Naive thymus-derived CD4-positive, alpha-beta T cell (primary cell): ENCODE results near the gene AJAP1. TPM values are rescaled to one million over a fixed set of nuclear protein-coding genes. Genes with fewer than 3 reads are reported as not detected.

ENCODE experiments used
- ATAC-seq: fragments of 150-1000 bp; cut with Tn5 transposase; 2 replicates; pipeline ENCODE4 v1.10.0; 2021; ENCODE audit warnings: mild to moderate bottlenecking, moderate library complexity
- CTCF ChIA-PET: fragments of 350-600 bp; sonication (Branson Sonifier 250); formaldehyde crosslinking; loops from one replicate; lab custom pipeline; 2021; ENCODE audit warnings: antibody characterized with exemption; lab: Charles Lee
- POLR2A ChIA-PET: fragments of 350-600 bp; sonication (Branson Sonifier 250); formaldehyde crosslinking; loops from one replicate; lab custom pipeline; 2021; ENCODE audit warnings: antibody characterized with exemption, inconsistent platforms; lab: Charles Lee
- DNase-seq, 9 donors: peaks; one replicate each; pipeline versions ENCODE4 v3.0.0 to v3.0.0-alpha.2; 2020 to 2022; ENCODE audit warnings: mixed read lengths in 1 of 9
- H3K27ac ChIP-seq: one replicate; pipeline ENCODE4 v1.7.0; 2013; ENCODE audit warnings: mild to moderate bottlenecking, low read depth, low read length, moderate library complexity
- H3K27me3 ChIP-seq, 2 donors: one replicate each; pipeline ENCODE4 v1.7.0; 2013; ENCODE audit warnings: low read length in 2 of 2, mild to moderate bottlenecking in 2 of 2, moderate library complexity in 2 of 2; ENCODE audit not compliant: control insufficient read depth in 2 of 2, insufficient read depth in 2 of 2
- H3K36me3 ChIP-seq, 3 experiments: 1 replicate in 2 of 3; 2 replicates in 1 of 3; pipeline ENCODE4 v1.7.0; 2013; ENCODE audit warnings: low read length in 3 of 3, mild to moderate bottlenecking in 3 of 3, moderate library complexity in 1 of 3; ENCODE audit not compliant: insufficient read depth in 3 of 3, control insufficient read depth in 2 of 3
- H3K4me1 ChIP-seq, 2 donors: one replicate each; pipeline ENCODE4 v1.7.0; 2013; ENCODE audit warnings: low read length in 2 of 2, mild to moderate bottlenecking in 2 of 2, moderate library complexity in 1 of 2; ENCODE audit not compliant: control insufficient read depth in 2 of 2, insufficient read depth in 2 of 2
- H3K4me3 ChIP-seq: 2 replicates; pipeline ENCODE4 v1.7.0; 2013; ENCODE audit warnings: mild to moderate bottlenecking, low read length
- H3K9me3 ChIP-seq, 3 experiments: 1 replicate in 2 of 3; 2 replicates in 1 of 3; pipeline ENCODE4 v1.7.0; 2013; ENCODE audit warnings: low read length in 3 of 3; ENCODE audit not compliant: control insufficient read depth in 2 of 3
- H3K27ac Mint-ChIP-seq, 9 donors: one replicate each; pipeline ENCODE4 v1.8.0; 2020 to 2022; ENCODE audit warnings: mixed read lengths in 9 of 9, mild to moderate bottlenecking in 8 of 9, moderate library complexity in 5 of 9, inconsistent platforms in 2 of 9
- H3K27me3 Mint-ChIP-seq, 5 donors: one replicate each; pipeline ENCODE4 v1.8.0; 2021 to 2022; ENCODE audit warnings: mixed read lengths in 5 of 5, mild to moderate bottlenecking in 1 of 5
- H3K36me3 Mint-ChIP-seq, 5 donors: one replicate each; pipeline ENCODE4 v1.8.0; 2020 to 2022; ENCODE audit warnings: mixed read lengths in 5 of 5, mild to moderate bottlenecking in 3 of 5, inconsistent platforms in 1 of 5
- H3K4me1 Mint-ChIP-seq, 7 donors: one replicate each; pipeline ENCODE4 v1.8.0; 2020 to 2022; ENCODE audit warnings: mixed read lengths in 7 of 7, mild to moderate bottlenecking in 3 of 7, inconsistent platforms in 1 of 7
- H3K4me3 Mint-ChIP-seq, 10 donors: one replicate each; pipeline ENCODE4 v1.8.0; 2020 to 2022; ENCODE audit warnings: mild to moderate bottlenecking in 10 of 10, mixed read lengths in 10 of 10, moderate library complexity in 6 of 10, inconsistent platforms in 2 of 10
- H3K9me3 Mint-ChIP-seq, 11 donors: one replicate each; pipeline ENCODE4 v1.8.0; 2020 to 2022; ENCODE audit warnings: mixed read lengths in 11 of 11, mild to moderate bottlenecking in 4 of 11, inconsistent platforms in 1 of 11, moderate library complexity in 1 of 11
- intact Hi-C, 2 donors: fragments of 100-400 bp; cut with micrococcal nuclease; formaldehyde crosslinking; loops; one replicate each; pipeline ENCODE4 v1.15.1; 2023
- polyA plus RNA-seq, 2 donors: library from polyadenylated mRNA; unstranded; fragments of 300-500 nt; fragmentation: Illumina TruSeq; gene quantifications; one replicate each; pipeline ENCODE4 v1.2.3, GENCODE V29; 2021
- total RNA-seq, 6 experiments: library from RNA in 5 of 6; stranded (reverse) in 5 of 6; gene quantifications; 1 replicate in 5 of 6; 2 replicates in 1 of 6; pipeline ENCODE4 v1.2.3 and lab custom pipeline; 2021 to 2026

The AJAP1 gene
- total and polyA plus RNA-seq, 7 experiments from 2014 or later: 0.09 to 2.4 (median 0.82) TPM; not detected in 1

DNA sequence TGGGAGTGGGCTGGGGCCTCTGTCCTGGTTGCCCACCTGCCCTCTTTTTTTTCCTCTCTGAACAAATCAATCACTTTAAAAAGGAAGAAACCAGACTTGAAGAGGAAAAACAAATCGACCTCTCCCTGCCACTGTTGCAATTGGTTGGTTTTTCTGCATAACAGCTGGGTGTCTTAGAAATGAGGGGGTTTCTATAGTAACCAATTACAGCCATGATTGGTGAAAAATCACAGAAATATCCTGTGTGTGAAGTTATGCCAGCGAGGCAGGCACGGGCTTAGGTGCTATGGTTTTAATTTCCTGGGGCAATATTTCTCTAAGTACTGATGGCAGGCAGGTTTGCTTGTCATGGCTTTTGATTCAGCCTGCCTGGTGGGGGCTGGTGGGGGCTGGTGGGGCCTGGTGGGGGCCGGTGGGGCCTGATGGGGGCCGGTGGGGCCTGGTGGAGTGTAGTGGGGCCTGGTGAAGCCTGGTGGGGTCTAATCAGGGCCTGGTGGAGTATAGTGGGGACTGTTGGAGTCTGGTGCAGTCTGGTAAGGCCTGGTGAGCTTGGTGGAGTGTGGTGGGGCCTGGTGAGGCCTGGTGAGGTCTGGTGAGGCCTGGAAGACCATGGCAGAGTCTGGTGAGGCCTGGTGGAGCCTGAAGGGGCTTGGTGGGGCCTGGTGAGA is 54.6 kb downstream of the AJAP1 start:
- peaks cover 0 to 3% of the 10 kb centered on the region in 2 donors for H3K4me1 ChIP-seq
- ATAC-seq (peak; percentile 40), DNase-seq (peak in 2 of 9 donors; percentile 8 to 9)
- ChIA-PET CTCF (no interaction called here), POLR2A (no interaction called here)
- peak overlapping the region in 4 of 9 donors; percentile 51 to 88 (median 70) for H3K27ac Mint-ChIP-seq
- no peaks in the 10 kb centered on the region for H3K36me3 Mint-ChIP-seq
- H3K4me1 Mint-ChIP-seq: peaks cover 3 to 15% (median 10%) of the 10 kb centered on the region in 7 donors
- no peak overlapping the region for H3K27ac ChIP-seq
- peaks cover 0 to 2% (median 0%) of the 10 kb centered on the region in 11 donors for H3K9me3 Mint-ChIP-seq
- no peaks in the 10 kb centered on the region for H3K27me3 ChIP-seq
- H3K27me3 Mint-ChIP-seq: peaks cover 16 to 34% (median 23%) of the 10 kb centered on the region in 5 donors
- intact Hi-C loops: no loop called here
- no peak overlapping the region for H3K4me3 Mint-ChIP-seq
- no peak overlapping the region for H3K4me3 ChIP-seq
- H3K9me3 ChIP-seq: no peaks in the 10 kb centered on the region
- H3K36me3 ChIP-seq: no peaks in the 10 kb centered on the region

DNA sequence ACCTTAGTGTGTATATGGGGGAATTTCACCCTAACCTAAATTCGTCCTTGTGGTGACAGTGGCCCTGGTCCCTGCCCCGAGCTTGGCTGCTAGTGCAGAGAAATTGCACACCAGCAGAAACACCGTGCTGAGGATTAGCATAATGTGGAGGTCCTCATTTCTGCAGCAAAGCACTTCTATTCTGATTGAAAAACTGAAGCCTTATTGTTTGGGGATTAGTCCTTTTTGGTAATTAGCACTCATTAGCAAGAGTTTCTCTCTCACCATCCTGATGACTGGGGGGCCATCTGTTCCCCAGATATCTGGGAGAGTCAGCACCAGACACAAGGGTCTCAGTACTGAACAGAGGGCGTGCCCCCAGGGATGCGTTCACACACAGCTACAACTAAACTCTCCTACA is 55.2 kb downstream of the AJAP1 start:
- CTCF ChIA-PET: no interaction called here
- no peak overlapping the region for H3K4me3 ChIP-seq
- POLR2A ChIA-PET: no interaction called here
- H3K36me3 ChIP-seq: no peaks in the 10 kb centered on the region
- H3K9me3 ChIP-seq: no peaks in the 10 kb centered on the region
- Mint-ChIP-seq H3K27me3 (peaks cover 17 to 34% (median 22%) of the 10 kb centered on the region in 5 donors), H3K27ac (peak overlapping the region in 2 of 9 donors; percentile 26 to 54), H3K36me3 (no peaks in the 10 kb centered on the region), H3K9me3 (peaks cover 0 to 6% (median 0%) of the 10 kb centered on the region in 11 donors), H3K4me1 (peaks cover 3 to 15% (median 10%) of the 10 kb centered on the region in 7 donors), H3K4me3 (peak overlapping the region in 2 of 10 donors; percentile 7 to 72)
- ATAC-seq (no peak), DNase-seq (no peak)
- intact Hi-C loops: no loop called here
- no peaks in the 10 kb centered on the region for H3K27me3 ChIP-seq
- H3K27ac ChIP-seq: no peak overlapping the region
- H3K4me1 ChIP-seq: peaks cover 0 to 3% of the 10 kb centered on the region in 2 donors

DNA sequence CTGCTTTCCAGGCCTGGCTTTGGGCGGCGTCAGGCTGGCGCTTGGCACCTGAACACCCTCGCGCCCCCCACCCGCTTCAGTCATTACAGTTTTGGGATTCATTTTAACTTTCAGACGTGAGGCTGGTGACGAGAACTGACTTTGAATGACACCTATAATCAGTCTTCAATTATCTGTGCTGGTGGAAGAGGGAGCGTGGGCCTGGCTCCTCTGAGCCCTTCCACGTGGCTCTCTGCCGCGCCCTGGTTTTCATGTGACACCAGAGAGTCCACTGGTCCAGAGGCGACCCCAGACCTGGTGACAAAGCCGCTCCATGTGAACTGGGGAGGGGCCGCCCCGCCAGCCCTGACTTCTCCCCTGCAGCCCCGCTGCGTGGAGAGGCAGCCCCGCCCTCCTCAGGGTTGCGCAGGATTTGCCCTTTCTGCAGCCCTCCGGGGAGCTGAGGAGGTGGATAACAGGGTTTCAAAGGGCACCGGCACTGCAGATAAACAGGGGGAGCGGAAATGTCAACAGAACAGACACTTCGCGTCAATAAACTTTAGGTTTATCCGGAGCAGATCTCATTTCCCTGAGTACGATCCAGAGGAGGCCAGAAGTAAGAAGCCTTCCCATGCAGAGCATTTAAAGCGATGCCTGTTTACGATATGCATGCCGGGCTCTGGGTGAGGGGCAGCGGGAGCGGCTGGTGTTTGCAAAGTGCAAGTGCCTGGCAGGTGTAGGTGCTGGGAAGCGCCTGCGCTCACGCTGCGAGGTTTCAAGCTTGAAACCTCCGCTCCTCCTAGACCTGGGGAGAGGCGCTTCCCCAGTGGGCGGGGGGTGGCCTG is 56.4 kb downstream of the AJAP1 start:
- Mint-ChIP-seq H3K27me3 (peaks cover 17 to 34% (median 22%) of the 10 kb centered on the region in 5 donors), H3K4me1 (peaks cover 3 to 15% (median 10%) of the 10 kb centered on the region in 7 donors), H3K4me3 (peak overlapping the region in 8 of 10 donors; percentile 29 to 72 (median 50)), H3K27ac (peak overlapping the region in 2 of 9 donors; percentile 0 to 54), H3K9me3 (peaks cover 0 to 9% (median 3%) of the 10 kb centered on the region in 11 donors), H3K36me3 (no peaks in the 10 kb centered on the region)
- ATAC-seq: no peak
- Histone ChIP-seq H3K4me1 (peaks cover 0 to 3% of the 10 kb centered on the region in 2 donors), H3K36me3 (no peaks in the 10 kb centered on the region), H3K4me3 (peak overlapping the region; percentile 6), H3K9me3 (no peaks in the 10 kb centered on the region), H3K27me3 (no peaks in the 10 kb centered on the region), H3K27ac (no peak overlapping the region)
- ChIA-PET POLR2A (no interaction called here), CTCF (no interaction called here)
- intact Hi-C loops: no loop called here
- DNase-seq: no peak

DNA sequence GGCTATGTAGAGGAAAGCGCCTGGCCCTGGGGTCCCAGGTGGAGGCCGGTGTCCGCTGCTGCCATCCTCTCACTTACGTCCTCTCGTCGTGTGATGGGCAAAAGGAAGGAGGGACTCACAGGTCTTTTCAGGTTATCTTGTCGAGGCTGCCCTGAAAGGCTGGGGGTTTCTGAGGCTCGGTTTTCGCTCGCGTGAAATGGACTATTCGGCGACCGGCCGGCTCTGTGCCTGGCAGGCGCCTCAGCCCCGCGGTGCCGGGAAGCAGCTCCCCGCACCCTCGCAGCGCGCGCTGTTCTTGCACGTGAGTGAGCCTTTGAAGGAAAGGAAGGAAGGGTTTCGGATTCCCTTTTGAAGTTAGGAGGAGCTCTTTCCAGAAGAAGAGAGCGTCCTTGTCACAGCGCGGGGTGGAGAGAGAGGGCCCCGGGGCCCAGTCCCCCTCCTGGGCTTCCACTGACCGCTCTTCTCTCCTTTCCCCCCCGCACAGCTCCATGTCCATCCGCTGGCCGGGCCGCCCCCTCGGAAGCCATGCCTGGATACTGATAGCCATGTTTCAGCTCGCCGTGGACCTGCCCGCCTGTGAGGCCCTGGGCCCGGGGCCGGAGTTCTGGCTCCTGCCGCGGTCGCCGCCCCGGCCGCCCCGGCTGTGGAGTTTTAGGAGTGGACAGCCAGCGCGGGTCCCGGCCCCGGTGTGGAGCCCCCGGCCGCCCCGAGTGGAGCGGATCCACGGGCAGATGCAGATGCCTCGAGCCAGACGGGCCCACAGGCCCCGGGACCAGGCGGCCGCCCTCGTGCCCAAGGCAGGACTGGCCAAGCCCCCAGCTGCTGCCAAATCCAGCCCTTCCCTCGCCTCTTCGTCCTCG is 57.2 kb downstream of the AJAP1 start:
- H3K27ac Mint-ChIP-seq: peak overlapping the region in 1 of 9 donors; percentile 0
- DNase-seq (no peak), ATAC-seq (no peak)
- H3K4me3 Mint-ChIP-seq: peak overlapping the region in 6 of 10 donors; percentile 32 to 72 (median 60)
- H3K36me3 ChIP-seq: no peaks in the 10 kb centered on the region
- peak overlapping the region; percentile 6 for H3K4me3 ChIP-seq
- peaks cover 0 to 3% of the 10 kb centered on the region in 2 donors for H3K4me1 ChIP-seq
- H3K27ac ChIP-seq: no peak overlapping the region
- H3K36me3 Mint-ChIP-seq: peaks cover 0 to 5% (median 0%) of the 10 kb centered on the region in 5 donors
- POLR2A ChIA-PET: no interaction called here
- H3K9me3 ChIP-seq: peaks cover 0 to 5% (median 0%) of the 10 kb centered on the region in 3 experiments
- intact Hi-C loops: no loop called here
- peaks cover 17 to 30% (median 22%) of the 10 kb centered on the region in 5 donors for H3K27me3 Mint-ChIP-seq
- H3K9me3 Mint-ChIP-seq: peaks cover 2 to 16% (median 6%) of the 10 kb centered on the region in 11 donors
- H3K27me3 ChIP-seq: no peaks in the 10 kb centered on the region
- H3K4me1 Mint-ChIP-seq: peaks cover 3 to 15% (median 10%) of the 10 kb centered on the region in 7 donors
- CTCF ChIA-PET: no interaction called here

DNA sequence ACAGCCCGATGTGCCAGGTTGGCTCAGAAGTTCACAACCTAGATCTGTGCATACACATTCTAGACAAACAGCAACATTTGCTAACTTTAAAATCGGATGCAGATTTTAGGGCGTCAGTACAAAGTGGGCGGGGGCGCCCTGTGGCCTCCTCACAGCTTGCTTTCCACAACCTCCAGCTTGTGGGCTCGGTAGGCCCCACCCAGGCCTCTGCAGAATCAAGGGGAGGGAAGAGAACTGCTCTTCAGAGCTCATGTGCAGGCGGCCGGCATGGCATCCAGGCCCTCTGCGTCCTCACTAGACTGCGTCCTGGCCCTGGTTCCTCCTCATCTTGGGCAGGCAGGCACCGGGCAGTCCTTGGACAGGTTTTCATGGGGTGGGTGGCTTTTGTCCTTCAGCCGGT is 59.3 kb downstream of the AJAP1 start:
- ATAC-seq: no peak
- POLR2A ChIA-PET: no interaction called here
- H3K27me3 ChIP-seq: no peaks in the 10 kb centered on the region
- Mint-ChIP-seq H3K4me3 (peak overlapping the region in 3 of 10 donors; percentile 44 to 49 (median 45)), H3K36me3 (peaks cover 0 to 5% (median 0%) of the 10 kb centered on the region in 5 donors), H3K27me3 (peaks cover 12 to 22% (median 17%) of the 10 kb centered on the region in 5 donors), H3K4me1 (peaks cover 3 to 15% (median 10%) of the 10 kb centered on the region in 7 donors), H3K27ac (peak overlapping the region in 1 of 9 donors; percentile 22), H3K9me3 (peaks cover 2 to 17% (median 6%) of the 10 kb centered on the region in 11 donors)
- no peak overlapping the region for H3K27ac ChIP-seq
- H3K36me3 ChIP-seq: no peaks in the 10 kb centered on the region
- CTCF ChIA-PET: no interaction called here
- intact Hi-C loops: no loop called here
- no peak for DNase-seq
- peaks cover 0 to 5% (median 0%) of the 10 kb centered on the region in 3 experiments for H3K9me3 ChIP-seq
- no peak overlapping the region for H3K4me3 ChIP-seq
- peaks cover 0 to 3% of the 10 kb centered on the region in 2 donors for H3K4me1 ChIP-seq

- peaks cover 0 to 3% (median 0%) of the 10 kb centered on the region in 7 donors for H3K4me1 Mint-ChIP-seq
- no peak overlapping the region for H3K27ac ChIP-seq
- peaks cover 2 to 17% (median 6%) of the 10 kb centered on the region in 11 donors for H3K9me3 Mint-ChIP-seq
- H3K27me3 Mint-ChIP-seq: peaks cover 0 to 7% (median 5%) of the 10 kb centered on the region in 5 donors
- ChIA-PET CTCF (no interaction called here), POLR2A (no interaction called here)
- H3K27me3 ChIP-seq: no peaks in the 10 kb centered on the region
- H3K36me3 ChIP-seq: no peaks in the 10 kb centered on the region
- no peaks in the 10 kb centered on the region for H3K4me1 ChIP-seq
- H3K27ac Mint-ChIP-seq: no peak overlapping the region
- peaks cover 0 to 5% (median 0%) of the 10 kb centered on the region in 5 donors for H3K36me3 Mint-ChIP-seq
- H3K4me3 ChIP-seq: no peak overlapping the region
- no peak for DNase-seq
- no peak for ATAC-seq
- H3K4me3 Mint-ChIP-seq: no peak overlapping the region
- H3K9me3 ChIP-seq: peaks cover 0 to 5% (median 0%) of the 10 kb centered on the region in 3 experiments
- intact Hi-C loops: no loop called here
Measured at GRCh38 chr1:4716406-4716805, 62.0 kb downstream of the AJAP1 start.
